Measurements from ENCODE around the gene MRGPRF. TPM values are rescaled to one million over a fixed set of nuclear protein-coding genes. Genes with fewer than 3 reads are reported as not detected.

MRGPRF gene
- total and polyA plus RNA-seq, 11 donors = 1.6 to 13.1 (median 3.5) TPM

GRCh38 chr11:69041516-69041915 is 28.5 kb upstream of the MRGPRF start:
- no peaks in the 10 kb centered on the region for H3K27me3 ChIP-seq
- no peaks in the 10 kb centered on the region for H3K9me3 ChIP-seq
- ATAC-seq (peak in 1 of 4 donors; percentile 58), DNase-seq (peak in 2 of 5 donors; percentile 60 to 62)
- TF ChIP-seq CTCF (IDR thresholded peaks at IDR 0.05) (no peak), POLR2A (IDR thresholded peaks at IDR 0.05) (no peak)
- intact Hi-C loops (cut with DNase I) = loop anchor here in 8 of 10 donors (5.0 to 10.0 kb wide), 3 partner anchors 114 to 137 kb away; partner anchors contain the start of genes IGHMBP2 (in 1 of the 8) and MRPL21 (in 1 of the 8)
- H3K4me3 ChIP-seq = no peak overlapping the region
- peaks cover 0 to 16% (median 2%) of the 10 kb centered on the region in 12 donors for H3K4me1 ChIP-seq
- H3K36me3 ChIP-seq = no peaks in the 10 kb centered on the region
- no peak overlapping the region for H3K27ac ChIP-seq
- WGBS, 4 donors = 14 to 34% (median 17%) methylated on average over 2 of the region's 2 CpGs

- Histone ChIP-seq H3K9me3 (no peaks in the 10 kb centered on the region), H3K4me3 (no peak overlapping the region), H3K4me1 (peaks cover 0 to 17% (median 3%) of the 10 kb centered on the region in 12 donors), H3K27ac (no peak overlapping the region), H3K27me3 (no peaks in the 10 kb centered on the region), H3K36me3 (no peaks in the 10 kb centered on the region)
- ATAC-seq = no peak
- WGBS, 4 donors = 84 to 94% (median 89%) methylated on average over 4 of the region's 4 CpGs
- no peak for TF ChIP-seq CTCF (IDR thresholded peaks at IDR 0.05)
- no peak for TF ChIP-seq POLR2A (IDR thresholded peaks at IDR 0.05)
- intact Hi-C loops (cut with DNase I) = loop anchor here in 8 of 10 donors (5.0 to 10.0 kb wide), 3 partner anchors 113 to 136 kb away; partner anchors contain the start of genes IGHMBP2 (in 1 of the 8) and MRPL21 (in 1 of the 8)
- DNase-seq = no peak
Observed at GRCh38 chr11:69040581-69041260, 27.7 kb upstream of the MRGPRF start.

- H3K4me3 ChIP-seq = no peak overlapping the region
- 85 to 92% (median 92%) methylated on average over 6 of the region's 6 CpGs for WGBS, 4 donors
- ATAC-seq (no peak), DNase-seq (no peak)
- no peak for TF ChIP-seq CTCF (IDR thresholded peaks at IDR 0.05)
- no peak for TF ChIP-seq POLR2A (IDR thresholded peaks at IDR 0.05)
- peaks cover 0 to 23% (median 5%) of the 10 kb centered on the region in 12 donors for H3K4me1 ChIP-seq
- no peak overlapping the region for H3K27ac ChIP-seq
- H3K9me3 ChIP-seq = no peaks in the 10 kb centered on the region
- H3K27me3 ChIP-seq = no peaks in the 10 kb centered on the region
- intact Hi-C loops (cut with DNase I) = loop anchor here in 8 of 10 donors (5.0 to 10.0 kb wide), 3 partner anchors 113 to 135 kb away; partner anchors contain the start of genes IGHMBP2 (in 1 of the 8) and MRPL21 (in 1 of the 8)
- H3K36me3 ChIP-seq = no peaks in the 10 kb centered on the region
Observed at GRCh38 chr11:69040051-69040450, 27.0 kb upstream of the MRGPRF start.

- Histone ChIP-seq H3K4me3 (no peak overlapping the region), H3K9me3 (no peaks in the 10 kb centered on the region), H3K36me3 (no peaks in the 10 kb centered on the region), H3K27ac (peak overlapping the region in 1 of 12 donors; percentile 73), H3K4me1 (peaks cover 0 to 23% (median 5%) of the 10 kb centered on the region in 12 donors), H3K27me3 (no peaks in the 10 kb centered on the region)
- intact Hi-C loops (cut with DNase I) = no loop called here
- 76 to 96% (median 92%) methylated on average over 1 of the region's 1 CpG for WGBS, 4 donors
- DNase-seq (peak in 1 of 5 donors; percentile 2), ATAC-seq (no peak)
- TF ChIP-seq CTCF (IDR thresholded peaks at IDR 0.05) = no peak
- TF ChIP-seq POLR2A (IDR thresholded peaks at IDR 0.05) = no peak
Observed at GRCh38 chr11:69039501-69039900, 26.5 kb upstream of the MRGPRF start.
